K562 (cell line): ENCODE results near the gene DNAH5.

Experiments used
- BCL6 ChIP-seq: fragments of 250-450 bp; sonication (Bioruptor Pico); IDR thresholded peaks from 2 replicates; pipeline ENCODE4 v1.4.0; 2020
- CREB3 ChIP-seq: fragments of 450-650 bp; conservative IDR thresholded peaks from 2 replicates; pipeline ENCODE4 v1.6.1; 2016; ENCODE audit warnings: missing genetic modification characterization, low read depth, mild to moderate bottlenecking, missing compliant biosample characterization, moderate library complexity
- CTCF ChIP-seq, 3 experiments: IDR thresholded peaks in 2 of 3; conservative IDR thresholded peaks in 1 of 3; 2 replicates each; pipeline ENCODE4 v1.5.1; 2011 to 2012; ENCODE audit warnings: low read length in 3 of 3, mild to moderate bottlenecking in 3 of 3, control low read depth in 2 of 3, improper control_type of control experiment in 1 of 3, inconsistent platforms in 1 of 3, low read depth in 1 of 3, mixed read lengths in 1 of 3, moderate library complexity in 1 of 3; ENCODE audit not compliant: insufficient read depth in 2 of 3
- SMC3 ChIP-seq: conservative IDR thresholded peaks from 2 replicates; pipeline ENCODE4 v1.6.1; 2011; ENCODE audit warnings: low read depth, low read length, improper control_type of control experiment; ENCODE audit not compliant: insufficient read depth
- TAF1 ChIP-seq: IDR thresholded peaks from 2 replicates; pipeline ENCODE4 v1.6.1; 2011; ENCODE audit warnings: mild to moderate bottlenecking, low read length, moderate library complexity; ENCODE audit not compliant: insufficient read depth, control insufficient read depth, severe bottlenecking; ENCODE audit errors: extremely low read depth
- ZNF655 ChIP-seq: fragments of 250-450 bp; sonication (Bioruptor Pico); IDR thresholded peaks from 2 replicates; pipeline ENCODE4 v1.5.0; 2021
- ZZZ3 ChIP-seq: fragments of 450-650 bp; IDR thresholded peaks from 2 replicates; pipeline ENCODE4 v1.6.1; 2016; ENCODE audit warnings: antibody characterized with exemption, mild to moderate bottlenecking, moderate library complexity

- no peak for TF ChIP-seq TAF1
- TF ChIP-seq BCL6 (CRISPR knock-in tag) = no peak
- no peak for TF ChIP-seq CTCF (IDR thresholded peaks at IDR 0.05 in 2 of 3, conservative IDR thresholded peaks at IDR 0.05 in 1 of 3; ENCODE audit: insufficient read depth in 2 of 3, low read depth in 1 of 3, low read length in 3 of 3)
- TF ChIP-seq ZZZ3 = no peak
- no peak for TF ChIP-seq SMC3
- no peak for TF ChIP-seq ZNF655
- TF ChIP-seq CREB3 (tag) = no peak
Measured at GRCh38 chr5:13659391-13659790, 285.1 kb downstream of the DNAH5 start.
